ENCODE measurements around the gene MRPL58. TPM values are rescaled to one million over a fixed set of nuclear protein-coding genes. Genes with fewer than 3 reads are reported as not detected.

MRPL58 gene
- total RNA-seq, 1 experiment from 2014 or later: 41.0 TPM

DNA sequence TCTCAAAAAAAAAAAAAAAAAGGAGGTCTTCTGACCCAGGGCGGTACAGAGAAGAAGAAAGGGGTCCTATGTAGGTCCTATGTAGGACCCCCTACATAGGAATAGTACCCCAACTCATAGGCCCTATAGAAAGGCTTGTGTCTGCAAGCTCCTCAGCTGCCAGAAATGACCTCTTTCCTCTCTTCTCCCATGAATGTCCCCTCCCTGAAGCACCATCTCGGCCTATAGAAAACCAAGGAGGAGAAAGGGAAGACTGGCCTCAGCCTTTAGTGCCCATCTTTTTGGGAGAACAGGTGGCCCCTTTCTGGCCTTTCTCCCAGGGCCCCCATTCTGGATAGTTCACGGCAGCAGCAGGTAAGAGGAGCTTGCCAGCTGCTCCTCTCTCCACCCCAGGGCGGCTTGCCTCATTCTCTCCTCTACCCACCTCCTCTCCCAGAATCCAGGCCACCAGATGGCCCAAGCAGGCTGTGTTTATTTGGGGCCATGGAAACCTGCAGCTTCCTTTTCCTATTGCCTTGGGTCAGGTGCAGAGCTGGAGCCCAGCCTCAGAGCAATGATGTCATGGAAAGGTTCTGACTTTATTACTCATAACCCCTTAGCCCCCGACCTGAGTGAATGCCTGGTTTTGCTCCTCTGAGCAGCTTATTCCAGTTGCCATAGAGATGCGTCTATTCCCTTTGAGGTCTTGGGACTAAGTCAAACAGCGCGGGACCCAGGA, 1.6 kb upstream of the MRPL58 start:
- peaks cover 0 to 8% (median 2%) of the 10 kb centered on the region in 3 experiments; a peak in 3 of 7 replicates for H3K36me3 Mint-ChIP-seq (ENCODE audit: insufficient read depth in 1 of 3, low read depth in 3 of 3)
- Histone ChIP-seq H2AFZ (ENCODE audit: low read length) (no peak overlapping the region), H2BK12ac (ENCODE audit: insufficient read length, low read depth, low read length) (no peak overlapping the region), H3K18ac (ENCODE audit: insufficient read length, low read depth, low read length) (no peak overlapping the region), H4K8ac (replicated peaks; ENCODE audit: insufficient read length, low read depth, low read length) (no peak overlapping the region), H3K27me3 (ENCODE audit: insufficient read depth, low read length) (no peaks in the 10 kb centered on the region), H3K4ac (ENCODE audit: low read depth, low read length) (no peak overlapping the region), H2BK20ac (ENCODE audit: low read depth, low read length, poor library complexity, severe bottlenecking) (no peak overlapping the region), H2AK5ac (ENCODE audit: insufficient read length, low read length) (no peak overlapping the region), H4K20me1 (ENCODE audit: control insufficient read depth, insufficient read depth, insufficient read length) (no peaks in the 10 kb centered on the region), H3K56ac (ENCODE audit: insufficient read length, low read depth, low read length) (no peak overlapping the region), H2BK15ac (ENCODE audit: low read depth, low read length) (no peak overlapping the region), H3K79me2 (ENCODE audit: insufficient read depth, low read length) (no peaks in the 10 kb centered on the region), H2BK120ac (ENCODE audit: low read depth, low read length, poor library complexity, severe bottlenecking) (no peak overlapping the region), H3K79me1 (ENCODE audit: insufficient read depth, low read depth, low read length, poor library complexity, severe bottlenecking) (no peaks in the 10 kb centered on the region), H3K27ac (ENCODE audit: insufficient read length, low read depth, low read length) (no peak overlapping the region), H4K91ac (ENCODE audit: insufficient read length, low read depth, low read length) (no peak overlapping the region), H2BK5ac (ENCODE audit: insufficient read length, low read length) (no peak overlapping the region), H3K23me2 (ENCODE audit: insufficient read length, low read depth, low read length, poor library complexity, severe bottlenecking) (peaks cover 10% of the 10 kb centered on the region), H3K14ac (ENCODE audit: insufficient read depth, low read length) (no peak overlapping the region), H3T11ph (ENCODE audit: low read length) (no peak overlapping the region), H3K4me1 (ENCODE audit: insufficient read depth, low read length) (no peaks in the 10 kb centered on the region; the same call in 1 of the 2 replicates), H3K4me2 (ENCODE audit: insufficient read depth, insufficient read length, low read length) (no peak overlapping the region), H3K9me3 (ENCODE audit: control insufficient read depth, low read depth, low read length) (no peaks in the 10 kb centered on the region), H3K23ac (ENCODE audit: insufficient read length, low read depth, low read length) (no peak overlapping the region), H3K9ac (ENCODE audit: extremely low read depth, insufficient read length, low read length) (no peak overlapping the region), H4K5ac (ENCODE audit: insufficient read length, low read depth, low read length) (no peak overlapping the region)
- no CpG with 5 or more reads among the region's 8 CpGs for WGBS (ENCODE audit: extremely low coverage, insufficient read length, low lambda C conversion rate)
- peak overlapping the region; percentile 15 to 87; a peak in 4 of 5 replicates for H3K4me3 Mint-ChIP-seq
- peak; percentile 75 for DNase-seq
- TF ChIP-seq, protein P1, sequence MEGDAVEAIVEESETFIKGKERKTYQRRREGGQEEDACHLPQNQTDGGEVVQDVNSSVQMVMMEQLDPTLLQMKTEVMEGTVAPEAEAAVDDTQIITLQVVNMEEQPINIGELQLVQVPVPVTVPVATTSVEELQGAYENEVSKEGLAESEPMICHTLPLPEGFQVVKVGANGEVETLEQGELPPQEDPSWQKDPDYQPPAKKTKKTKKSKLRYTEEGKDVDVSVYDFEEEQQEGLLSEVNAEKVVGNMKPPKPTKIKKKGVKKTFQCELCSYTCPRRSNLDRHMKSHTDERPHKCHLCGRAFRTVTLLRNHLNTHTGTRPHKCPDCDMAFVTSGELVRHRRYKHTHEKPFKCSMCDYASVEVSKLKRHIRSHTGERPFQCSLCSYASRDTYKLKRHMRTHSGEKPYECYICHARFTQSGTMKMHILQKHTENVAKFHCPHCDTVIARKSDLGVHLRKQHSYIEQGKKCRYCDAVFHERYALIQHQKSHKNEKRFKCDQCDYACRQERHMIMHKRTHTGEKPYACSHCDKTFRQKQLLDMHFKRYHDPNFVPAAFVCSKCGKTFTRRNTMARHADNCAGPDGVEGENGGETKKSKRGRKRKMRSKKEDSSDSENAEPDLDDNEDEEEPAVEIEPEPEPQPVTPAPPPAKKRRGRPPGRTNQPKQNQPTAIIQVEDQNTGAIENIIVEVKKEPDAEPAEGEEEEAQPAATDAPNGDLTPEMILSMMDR (conservative IDR thresholded peaks at IDR 0.05): no peak
- H3K27ac Mint-ChIP-seq: peak overlapping the region; percentile 52 to 61 (median 54); a peak in 2 of 7 replicates
- H3K9me3 Mint-ChIP-seq: no peaks in the 10 kb centered on the region
- H3K27me3 Mint-ChIP-seq (ENCODE audit: low read depth): peaks cover 2% of the 10 kb centered on the region
- H3K4me1 Mint-ChIP-seq: peaks cover 23 to 25% of the 10 kb centered on the region in 2 experiments
